Chondrocyte (in vitro differentiated cells): ENCODE data around the gene PIN4. TPM values are rescaled to one million over a fixed set of nuclear protein-coding genes. Genes with fewer than 3 reads are reported as not detected.
A peak's percentile ranks its signal among the peaks of the same experiment; 100 is the strongest.

ENCODE experiments used
- DNase-seq: peaks from one replicate; pipeline ENCODE4 v3.0.0; 2021; ENCODE audit warnings: mixed read lengths, low spot score
- H3K27ac Mint-ChIP-seq: one replicate; pipeline ENCODE4 v1.8.0; 2021; ENCODE audit warnings: mild to moderate bottlenecking, moderate library complexity, mixed read lengths; ENCODE audit not compliant: unreplicated experiment
- H3K27me3 Mint-ChIP-seq: 2 replicates; pipeline ENCODE4 v1.8.0; 2021; ENCODE audit warnings: low read depth, mixed read lengths
- H3K36me3 Mint-ChIP-seq: 2 replicates; pipeline ENCODE4 v1.8.0; 2021; ENCODE audit warnings: low read depth, mixed read lengths
- H3K4me1 Mint-ChIP-seq: 2 replicates; pipeline ENCODE4 v1.8.0; 2021; ENCODE audit warnings: low read depth, mild to moderate bottlenecking, mixed read lengths
- H3K4me3 Mint-ChIP-seq: one replicate; pipeline ENCODE4 v1.8.0; 2021; ENCODE audit warnings: mild to moderate bottlenecking, moderate library complexity, mixed read lengths; ENCODE audit not compliant: unreplicated experiment
- H3K9me3 Mint-ChIP-seq: 2 replicates; pipeline ENCODE4 v1.8.0; 2021; ENCODE audit warnings: low read depth, mixed read lengths
- CTCF ChIP-seq: fragments of 200-600 bp; sonication (generic); IDR thresholded peaks from 2 replicates; pipeline ENCODE4 v1.5.0; 2021; ENCODE audit warnings: antibody characterized with exemption, mild to moderate bottlenecking, moderate library complexity
- total RNA-seq: library from RNA; stranded (reverse); gene quantifications from 3 replicates; pipeline ENCODE4 v1.2.1, GENCODE V29; 2021

Gene PIN4
- total RNA-seq, 1 donor from 2014 or later: 8.7 TPM

GRCh38 chrX:72230290-72230689 is 48.7 kb downstream of the PIN4 start:
- H3K4me3 Mint-ChIP-seq: no peak overlapping the region
- peaks cover 2% of the 10 kb centered on the region for H3K36me3 Mint-ChIP-seq
- H3K4me1 Mint-ChIP-seq: no peaks in the 10 kb centered on the region
- no peak for TF ChIP-seq CTCF
- no peak overlapping the region for H3K27ac Mint-ChIP-seq
- no peak for DNase-seq
- H3K9me3 Mint-ChIP-seq: peaks cover 17% of the 10 kb centered on the region
- H3K27me3 Mint-ChIP-seq: no peaks in the 10 kb centered on the region

GRCh38 chrX:72236841-72237240 is 55.3 kb downstream of the PIN4 start:
- DNase-seq: no peak
- H3K4me3 Mint-ChIP-seq: no peak overlapping the region
- no peaks in the 10 kb centered on the region for H3K27me3 Mint-ChIP-seq
- H3K9me3 Mint-ChIP-seq: no peaks in the 10 kb centered on the region
- H3K4me1 Mint-ChIP-seq: peaks cover 9% of the 10 kb centered on the region
- H3K27ac Mint-ChIP-seq: no peak overlapping the region
- no peak for TF ChIP-seq CTCF
- H3K36me3 Mint-ChIP-seq: no peaks in the 10 kb centered on the region

- Mint-ChIP-seq H3K9me3 (no peaks in the 10 kb centered on the region), H3K27ac (no peak overlapping the region), H3K27me3 (no peaks in the 10 kb centered on the region), H3K36me3 (no peaks in the 10 kb centered on the region), H3K4me3 (peak overlapping the region; percentile 65), H3K4me1 (peaks cover 10% of the 10 kb centered on the region)
- no peak for DNase-seq
- no peak for TF ChIP-seq CTCF
These were observed 56.6 kb downstream of the PIN4 start for GRCh38 chrX:72238183-72238582.

- Mint-ChIP-seq H3K4me3 (peak within 1 kb of the TSS; percentile 65), H3K36me3 (no peaks in the 10 kb centered on the region), H3K27me3 (no peaks in the 10 kb centered on the region), H3K27ac (no peak within 1 kb of the TSS), H3K9me3 (no peaks in the 10 kb centered on the region), H3K4me1 (peaks cover 15% of the 10 kb centered on the region)
- TF ChIP-seq CTCF: no peak
- peak; percentile 94 for DNase-seq
These were observed 57.3 kb downstream of the PIN4 start, which contains the start of gene ERCC6L for GRCh38 chrX:72238721-72239475. Gene ERCC6L (minus strand): TSS chrX:72239027. CDS start chrX:72238911, 116 bp downstream.

GRCh38 chrX:72240976-72241375 is 59.4 kb downstream of the PIN4 start:
- H3K27ac Mint-ChIP-seq: no peak overlapping the region
- no peaks in the 10 kb centered on the region for H3K36me3 Mint-ChIP-seq
- no peaks in the 10 kb centered on the region for H3K27me3 Mint-ChIP-seq
- no peaks in the 10 kb centered on the region for H3K9me3 Mint-ChIP-seq
- TF ChIP-seq CTCF: no peak
- DNase-seq: no peak
- H3K4me1 Mint-ChIP-seq: peaks cover 15% of the 10 kb centered on the region
- H3K4me3 Mint-ChIP-seq: no peak overlapping the region
